HG02623 (cell line): ENCODE results near the gene NPBWR2.
A peak's percentile ranks its signal among the peaks of the same experiment; 100 is the strongest.

Experiments used
- ATAC-seq: cut with Tn5 transposase; IDR thresholded peaks from one replicate; pipeline ENCODE4 v1.9.1; 2021; ENCODE audit warnings: moderate library complexity; ENCODE audit not compliant: unreplicated experiment

NPBWR2 gene

DNA sequence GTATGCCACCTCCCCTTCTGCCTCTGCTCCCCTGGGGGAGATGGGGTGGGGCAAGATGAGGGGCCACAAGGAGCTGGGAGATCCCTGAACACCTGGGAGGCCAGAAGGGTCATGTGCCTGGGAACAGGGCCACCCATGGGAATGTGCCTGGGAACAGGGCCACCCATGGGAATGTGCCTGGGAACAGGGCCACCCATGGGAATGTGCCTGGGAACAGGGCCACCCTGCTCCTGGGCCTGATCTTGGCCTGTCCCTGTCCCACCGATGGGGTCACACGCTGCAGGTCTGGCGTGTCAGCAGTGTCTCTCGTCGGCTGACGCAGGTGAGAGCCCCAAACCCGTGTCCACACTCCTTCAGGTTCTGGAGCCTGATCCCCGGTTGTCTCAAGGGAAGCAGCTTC is 32.4 kb downstream of the NPBWR2 start:
- no peak for ATAC-seq

DNA sequence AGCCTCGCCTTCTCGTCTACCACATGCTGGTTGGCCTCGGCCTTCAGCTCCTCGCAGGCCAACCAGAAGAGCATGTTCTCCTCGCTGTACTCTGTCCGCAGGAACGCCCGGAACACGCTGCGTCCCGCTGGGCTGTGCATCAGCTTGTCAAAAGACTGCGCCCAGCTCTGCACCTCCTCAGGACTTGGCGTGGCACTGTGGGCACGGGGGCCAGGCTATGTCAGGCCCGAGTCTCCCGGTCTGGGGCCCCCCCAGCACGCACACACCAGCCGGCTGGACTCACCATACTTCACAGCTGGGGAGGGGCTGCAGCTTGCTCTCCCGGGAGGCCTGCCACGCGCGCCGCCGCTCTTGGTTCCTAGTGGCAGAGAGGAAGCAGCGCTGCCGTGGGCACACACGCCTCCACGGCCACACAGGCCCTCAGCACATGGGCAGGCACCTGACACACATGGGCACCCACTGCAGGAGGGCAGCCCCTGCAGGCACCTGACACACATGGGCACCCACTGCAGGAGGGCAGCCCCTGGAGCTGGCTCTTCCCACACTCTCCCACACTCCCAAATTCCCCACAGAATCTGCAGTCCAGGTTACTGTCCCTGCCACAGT is 33.1 kb downstream of the NPBWR2 start:
- ATAC-seq: no peak

DNA sequence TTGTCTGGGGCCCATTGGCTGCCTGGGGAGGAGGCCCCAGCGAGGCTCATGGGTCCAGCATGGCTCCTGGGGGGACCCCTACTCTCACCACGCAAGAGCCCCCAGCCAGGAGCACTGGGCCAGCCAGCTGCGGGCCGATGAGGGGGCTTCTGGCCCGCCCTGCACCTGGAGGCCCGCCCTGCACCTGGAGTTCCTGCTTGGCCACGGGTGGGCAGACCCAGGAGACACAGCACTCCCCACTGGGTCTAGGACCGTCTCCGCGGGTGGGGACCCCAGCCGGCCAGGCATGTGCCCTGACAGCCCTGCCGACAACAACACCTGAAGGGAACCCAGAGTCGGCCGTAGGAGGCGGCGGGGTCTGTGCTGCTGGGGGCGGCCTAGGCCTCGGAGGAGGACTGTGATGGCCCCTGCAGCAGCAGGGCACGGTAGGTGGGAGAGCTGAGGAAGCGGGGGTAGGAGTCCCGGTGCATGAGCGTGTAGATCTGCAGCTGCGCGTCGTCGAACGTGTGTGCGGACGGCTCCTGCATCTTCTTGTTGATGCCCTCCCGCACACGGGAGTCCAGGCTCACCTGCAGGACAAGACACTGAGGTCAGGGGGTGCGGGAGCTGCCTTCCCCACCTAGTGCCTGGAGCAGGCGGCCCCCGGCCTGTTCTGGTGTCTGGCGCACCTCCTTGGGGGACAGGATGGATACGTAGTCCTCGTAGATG is 33.7 kb downstream of the NPBWR2 start:
- ATAC-seq: no peak

DNA sequence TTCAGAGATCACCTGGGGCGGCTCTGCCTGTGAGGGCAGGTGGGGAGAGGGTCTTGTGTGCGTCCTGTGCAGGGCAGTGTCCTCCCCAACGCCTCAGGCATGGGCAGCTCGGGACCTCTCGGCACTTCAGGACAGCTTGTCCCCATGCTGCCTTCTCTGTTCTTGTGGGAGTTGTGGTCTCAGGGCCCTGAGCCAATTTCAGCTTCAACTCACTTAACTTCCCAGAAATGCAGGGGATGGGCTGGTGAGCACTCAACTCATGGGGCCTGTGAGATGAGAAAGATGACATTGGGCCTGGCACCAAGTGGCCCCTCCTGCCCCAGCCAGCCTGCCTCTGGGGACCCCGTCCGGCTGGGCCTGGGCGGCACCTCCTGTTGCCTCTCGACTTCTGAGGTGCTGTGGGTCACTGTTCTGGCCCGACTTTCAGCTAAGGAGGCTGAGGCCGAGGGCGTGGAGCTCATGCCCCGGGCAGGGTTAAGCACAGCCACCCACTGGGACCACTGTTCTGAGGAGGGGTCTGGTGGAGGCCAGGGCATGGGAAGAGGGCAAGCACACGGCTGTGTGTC is 34.8 kb downstream of the NPBWR2 start:
- ATAC-seq: no peak

DNA sequence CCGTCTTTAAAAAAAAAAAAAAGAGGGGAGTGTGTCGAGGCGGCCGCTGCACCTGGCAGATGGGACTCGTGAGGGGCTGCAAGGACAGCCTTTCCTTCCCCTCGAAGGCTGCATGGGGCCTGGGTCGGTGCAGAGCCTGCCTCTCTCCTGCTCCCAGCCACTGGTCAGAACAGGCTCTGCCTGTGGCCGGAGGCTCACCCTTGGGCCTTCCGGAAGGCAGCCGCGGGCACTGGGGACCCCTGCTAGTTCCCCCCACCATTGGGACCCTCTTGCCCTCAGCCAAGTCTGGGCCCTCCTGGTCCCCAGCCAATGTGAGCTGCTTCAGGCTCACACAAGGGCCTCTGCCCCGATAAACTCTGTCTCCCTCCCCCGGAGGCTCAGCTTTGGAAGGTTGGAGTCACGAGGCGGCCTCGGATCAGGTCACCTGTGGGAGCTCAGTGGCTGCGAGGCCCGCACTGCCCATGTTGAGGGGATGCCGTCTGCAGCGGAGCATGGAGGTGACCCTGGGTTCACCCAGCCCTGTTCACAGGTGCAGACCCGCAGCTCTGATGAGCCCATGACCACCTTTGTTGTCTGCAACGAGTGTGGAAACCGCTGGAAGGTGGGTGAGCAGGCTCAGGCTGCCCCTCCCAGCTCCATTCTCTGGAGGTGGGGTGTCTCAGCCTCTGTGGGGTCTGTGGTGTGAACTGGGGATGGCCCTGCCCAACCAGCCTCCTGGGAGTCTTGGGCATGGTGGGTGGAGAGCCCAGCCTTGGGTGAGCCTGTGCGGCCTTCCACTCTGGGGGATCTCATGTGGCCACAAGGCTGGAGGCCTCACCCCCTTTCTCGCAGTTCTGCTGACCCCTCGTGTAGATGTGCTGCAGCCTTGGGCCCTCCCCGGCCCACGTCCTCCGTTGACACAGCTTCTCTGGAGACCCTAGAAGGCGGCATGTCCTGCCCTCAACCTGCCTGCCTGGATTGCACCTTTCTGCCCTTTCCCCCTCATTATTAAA is 35.7 kb downstream of the NPBWR2 start:
- ATAC-seq: no peak

DNA sequence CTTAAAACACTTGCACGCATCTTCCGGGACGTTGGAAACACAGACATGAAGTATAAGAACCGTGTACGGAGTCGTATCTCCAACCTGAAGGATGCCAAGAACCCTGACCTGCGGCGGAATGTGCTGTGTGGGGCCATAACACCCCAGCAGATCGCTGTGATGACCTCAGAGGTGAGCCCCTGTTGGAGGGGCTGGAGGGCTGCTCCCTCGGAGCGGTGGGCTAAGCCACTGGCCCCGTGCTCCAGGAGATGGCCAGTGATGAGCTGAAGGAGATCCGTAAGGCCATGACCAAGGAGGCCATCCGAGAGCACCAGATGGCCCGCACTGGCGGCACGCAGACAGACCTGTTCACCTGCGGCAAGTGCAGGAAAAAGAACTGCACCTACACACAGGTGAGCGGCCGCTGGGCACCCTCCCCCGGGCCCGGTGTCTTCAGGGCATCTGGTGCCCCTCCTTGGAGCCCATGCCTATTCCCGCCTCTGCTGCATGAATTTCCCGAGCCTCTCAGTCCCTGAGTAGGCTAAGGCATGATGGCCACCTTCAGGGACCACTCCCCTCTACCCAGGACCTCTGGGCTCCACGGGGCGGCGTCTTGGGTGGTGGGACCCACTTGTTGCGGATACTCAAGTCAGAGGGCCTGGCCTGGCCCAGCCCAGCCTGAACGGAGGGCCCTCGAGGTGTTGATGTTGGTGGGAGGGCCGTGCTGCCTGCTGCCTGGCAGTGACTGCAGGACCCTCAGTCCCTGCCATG is 36.9 kb downstream of the NPBWR2 start:
- no peak for ATAC-seq

DNA sequence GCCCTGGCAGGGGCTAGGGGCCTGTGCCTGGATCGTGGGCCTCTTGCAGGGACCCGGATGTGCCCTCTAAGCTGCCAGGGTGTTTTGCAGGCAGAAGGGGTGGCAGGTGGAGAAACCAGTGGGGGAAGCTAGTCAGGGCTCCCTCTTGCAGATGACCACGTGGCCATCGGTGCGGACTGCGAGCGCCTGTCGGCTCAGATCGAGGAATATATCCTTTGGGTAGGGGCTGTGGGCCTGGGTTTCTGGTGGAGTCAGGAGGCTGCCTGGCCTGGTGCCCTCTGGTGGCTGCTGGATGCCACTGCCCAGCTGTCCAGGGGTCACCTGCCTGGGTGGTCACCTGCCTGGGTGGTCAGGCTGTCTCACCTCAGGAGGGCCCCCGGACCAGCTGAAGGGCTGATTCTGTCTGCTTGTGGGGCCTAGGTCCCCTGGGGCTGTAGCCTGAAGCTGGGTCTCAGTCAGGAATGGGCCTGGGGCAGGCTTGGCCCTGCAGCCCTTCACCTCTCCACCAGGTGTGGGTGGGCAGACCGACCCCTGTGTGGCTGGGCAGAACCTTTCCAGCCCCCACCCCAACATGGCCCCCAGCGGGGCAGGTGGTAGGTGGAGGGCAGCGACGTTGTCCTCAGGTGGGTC is 37.6 kb downstream of the NPBWR2 start:
- ATAC-seq: no peak

DNA sequence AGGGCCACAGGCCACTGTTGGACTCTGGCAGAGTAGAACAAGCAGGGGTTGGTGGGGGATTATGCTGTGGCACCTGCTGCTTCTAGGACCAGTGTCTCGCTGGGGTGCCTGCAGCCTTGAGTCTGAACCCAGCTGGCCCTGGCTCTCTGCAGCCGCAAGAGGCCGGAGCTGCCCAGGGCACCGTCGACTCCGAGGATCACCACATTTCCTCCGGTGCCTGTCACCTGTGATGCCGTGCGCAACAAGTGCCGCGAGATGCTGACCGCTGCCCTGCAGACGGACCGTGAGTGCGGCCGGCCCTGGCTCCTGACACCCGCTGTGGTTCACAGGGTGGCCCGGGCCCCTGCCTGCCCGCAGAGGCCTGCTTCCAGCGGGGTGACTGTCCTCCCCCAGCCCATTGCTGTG is 38.2 kb downstream of the NPBWR2 start:
- ATAC-seq: no peak

DNA sequence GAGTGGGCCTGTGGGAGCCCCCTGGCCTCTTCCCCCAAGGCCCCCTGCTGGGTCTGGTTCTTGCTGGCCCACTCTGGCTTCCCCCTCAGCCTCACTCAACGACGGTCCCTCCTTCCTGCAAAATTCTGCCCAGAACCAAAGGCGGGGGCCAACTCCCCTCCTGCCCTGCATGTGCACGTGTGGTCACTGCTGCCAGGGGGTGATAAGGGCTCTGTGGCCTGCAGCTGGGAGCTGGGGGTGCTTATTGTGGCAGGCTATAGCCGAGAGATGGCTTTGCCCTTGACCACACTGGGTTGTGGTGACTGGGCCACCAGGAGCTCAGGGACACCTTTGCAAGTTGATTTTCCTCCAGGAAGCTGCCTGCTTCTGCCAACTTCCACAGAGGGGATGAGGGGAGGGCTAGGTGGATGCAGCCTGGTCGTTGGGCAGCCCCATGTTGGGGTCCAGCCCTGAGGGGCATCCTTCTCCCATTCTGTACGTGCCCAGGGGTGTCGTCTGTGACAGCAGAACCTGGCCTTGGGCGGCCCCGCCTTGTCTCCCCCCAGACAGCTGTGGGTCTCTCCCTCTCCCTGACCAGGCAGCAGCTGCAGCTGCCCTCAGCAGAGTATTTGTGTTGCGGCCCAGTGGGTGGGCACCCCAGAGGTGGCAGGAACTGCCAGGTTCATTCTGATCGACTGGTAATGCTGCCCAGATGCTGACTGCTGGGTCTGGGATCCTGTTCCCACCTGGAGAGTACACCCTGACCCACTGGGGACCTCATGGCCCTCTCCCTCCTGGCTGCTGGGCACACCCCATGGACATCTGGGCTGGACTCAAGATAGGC is 38.8 kb downstream of the NPBWR2 start:
- ATAC-seq: no peak

DNA sequence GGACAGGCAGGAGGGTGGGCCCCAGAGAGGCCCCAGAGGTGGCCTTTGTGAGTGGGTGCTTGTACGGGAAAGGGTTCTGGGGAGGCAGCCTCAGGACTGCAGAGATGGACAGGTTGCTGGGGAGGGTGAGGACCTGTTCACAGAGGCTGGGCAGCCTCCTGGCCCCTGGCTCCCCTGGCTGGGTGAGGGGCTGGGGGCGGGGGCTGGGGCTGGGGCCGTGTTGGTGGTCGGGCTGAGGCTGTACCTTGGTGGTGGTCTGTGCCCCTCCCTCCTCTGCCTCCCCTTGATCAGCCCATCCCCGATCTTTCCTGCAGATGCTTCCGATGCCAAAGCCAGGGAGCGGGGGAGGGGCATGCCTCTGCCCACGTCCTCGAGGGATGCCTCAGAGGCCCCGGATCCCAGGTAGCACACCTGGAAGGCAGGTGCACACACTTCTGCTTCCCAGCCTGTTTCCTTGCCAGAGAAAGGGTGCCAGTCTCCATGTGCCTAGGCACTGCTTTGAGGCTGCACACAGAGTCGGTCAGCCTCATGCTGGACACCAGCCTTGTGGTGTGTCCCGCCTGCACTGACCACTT is 39.5 kb downstream of the NPBWR2 start:
- ATAC-seq: no peak

DNA sequence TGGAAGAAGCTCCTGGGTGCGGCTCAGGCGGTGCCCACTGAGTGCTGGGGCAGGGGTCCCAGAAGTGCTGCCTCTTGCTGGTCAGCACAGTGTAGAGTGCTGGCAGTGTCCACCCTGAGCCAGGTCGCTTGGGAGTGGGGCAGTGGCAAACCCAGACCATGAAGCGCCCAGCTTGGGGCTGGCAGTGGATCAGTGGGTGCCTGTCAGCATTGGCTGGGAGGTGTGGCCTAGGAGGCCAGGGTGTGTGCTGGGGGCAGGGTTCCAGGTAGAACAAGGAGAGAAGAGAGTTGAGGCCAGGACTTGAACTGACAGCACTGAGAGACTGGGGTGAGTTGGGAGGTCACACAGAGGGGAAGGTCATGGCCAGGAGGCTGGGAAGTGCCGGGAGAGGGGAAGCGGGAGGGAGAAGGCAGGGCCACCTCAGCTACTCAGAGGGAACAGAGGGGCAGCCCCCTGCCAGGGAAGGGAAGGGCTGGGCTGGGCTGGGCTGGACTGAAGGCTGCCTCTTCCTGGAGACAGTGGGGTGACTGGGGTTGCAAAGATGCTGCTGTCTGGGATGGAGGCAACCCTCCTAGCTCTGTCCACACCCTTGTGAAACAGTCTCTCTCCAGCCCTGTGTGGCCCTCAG is 40.2 kb downstream of the NPBWR2 start:
- ATAC-seq: no peak

DNA sequence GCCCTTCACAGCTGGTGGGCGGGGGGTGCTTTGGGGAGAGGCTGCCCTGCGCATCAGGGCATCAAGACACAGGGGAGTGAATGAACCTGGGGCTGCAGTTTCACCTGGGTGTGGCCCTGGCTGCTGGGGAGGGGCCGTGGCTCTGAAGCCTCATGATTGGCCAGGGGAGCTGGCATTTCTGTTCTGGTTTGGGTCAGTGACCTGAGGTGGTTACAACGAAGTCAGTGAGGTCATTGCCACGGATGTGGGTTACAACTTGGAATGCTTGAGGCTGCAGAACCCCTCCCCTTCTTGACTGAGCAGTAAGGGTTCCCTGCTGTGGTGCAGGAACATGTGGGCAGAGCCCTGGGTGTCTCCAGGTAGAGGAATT is 41.4 kb downstream of the NPBWR2 start:
- ATAC-seq: no peak

DNA sequence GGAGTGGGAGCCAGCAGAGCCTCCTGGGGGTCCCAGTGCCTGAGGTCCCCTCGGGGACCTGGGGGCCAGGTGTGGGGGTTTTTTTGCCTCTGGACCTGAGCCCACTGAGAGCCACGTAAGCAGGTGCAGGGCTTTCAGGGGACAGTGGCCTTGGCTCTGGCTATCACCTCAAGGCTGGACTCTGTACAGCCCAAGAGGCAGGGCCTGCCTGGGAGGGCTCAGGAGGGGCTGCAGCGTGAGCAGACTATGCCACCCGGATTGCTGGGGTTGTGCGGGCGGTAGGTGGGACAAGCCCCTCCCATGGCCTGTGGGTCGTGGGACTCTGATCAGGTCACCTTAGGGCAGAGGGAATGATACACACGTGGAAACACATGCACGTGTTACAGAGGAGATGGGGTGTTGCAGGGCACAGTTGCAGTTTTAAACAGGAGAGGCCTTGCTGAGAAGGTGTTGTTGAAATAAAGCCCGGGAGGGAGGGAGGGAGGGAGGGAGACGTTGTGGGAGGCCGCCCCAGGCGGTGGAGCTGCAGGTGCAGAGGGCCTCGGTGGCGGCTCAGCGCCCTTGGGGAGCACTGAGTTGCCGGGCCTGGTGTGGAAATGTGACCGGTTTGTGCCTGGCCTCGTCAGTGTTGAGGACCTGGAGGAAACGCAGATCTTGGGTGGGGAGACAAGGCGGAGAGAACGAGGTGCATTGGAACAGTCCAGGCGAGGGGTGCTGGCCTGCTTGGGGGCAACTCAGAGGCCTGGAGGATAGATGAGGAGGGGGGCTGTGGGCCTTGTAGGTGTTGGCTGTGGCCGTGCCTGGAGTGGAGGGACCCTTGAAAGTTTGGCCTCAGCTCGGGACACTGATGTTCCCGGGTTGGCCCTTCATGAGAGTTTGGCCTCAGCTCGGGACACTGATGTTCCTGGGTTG is 42.0 kb downstream of the NPBWR2 start:
- ATAC-seq: no peak

DNA sequence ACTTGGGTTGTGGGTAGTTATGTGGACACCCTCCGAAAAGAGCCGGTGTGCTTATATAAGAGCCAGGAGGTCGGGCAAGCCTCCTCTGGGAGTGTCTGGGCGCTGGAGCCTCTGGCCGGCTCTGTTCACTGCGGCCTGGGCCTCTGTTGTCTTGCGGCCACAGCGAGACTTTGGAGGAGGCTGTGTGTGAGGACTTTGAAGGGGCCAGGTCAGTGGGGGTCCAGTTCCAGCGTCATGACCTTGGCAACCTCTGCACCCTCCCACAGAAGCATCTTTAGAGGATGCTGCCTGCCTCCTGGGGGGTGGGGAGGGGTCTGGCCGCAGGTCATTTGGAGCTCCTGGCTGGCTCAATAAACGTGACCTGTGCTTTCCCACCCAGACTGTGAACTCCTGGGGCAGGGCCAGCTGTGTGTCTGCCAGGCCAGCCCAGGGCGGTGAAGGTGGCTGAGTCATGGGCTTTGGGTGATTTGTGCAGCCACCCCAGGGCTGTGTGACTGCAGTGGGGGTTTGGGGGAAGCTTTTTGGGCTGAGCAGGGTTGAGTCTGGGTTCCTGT is 43.1 kb downstream of the NPBWR2 start:
- no peak for ATAC-seq

DNA sequence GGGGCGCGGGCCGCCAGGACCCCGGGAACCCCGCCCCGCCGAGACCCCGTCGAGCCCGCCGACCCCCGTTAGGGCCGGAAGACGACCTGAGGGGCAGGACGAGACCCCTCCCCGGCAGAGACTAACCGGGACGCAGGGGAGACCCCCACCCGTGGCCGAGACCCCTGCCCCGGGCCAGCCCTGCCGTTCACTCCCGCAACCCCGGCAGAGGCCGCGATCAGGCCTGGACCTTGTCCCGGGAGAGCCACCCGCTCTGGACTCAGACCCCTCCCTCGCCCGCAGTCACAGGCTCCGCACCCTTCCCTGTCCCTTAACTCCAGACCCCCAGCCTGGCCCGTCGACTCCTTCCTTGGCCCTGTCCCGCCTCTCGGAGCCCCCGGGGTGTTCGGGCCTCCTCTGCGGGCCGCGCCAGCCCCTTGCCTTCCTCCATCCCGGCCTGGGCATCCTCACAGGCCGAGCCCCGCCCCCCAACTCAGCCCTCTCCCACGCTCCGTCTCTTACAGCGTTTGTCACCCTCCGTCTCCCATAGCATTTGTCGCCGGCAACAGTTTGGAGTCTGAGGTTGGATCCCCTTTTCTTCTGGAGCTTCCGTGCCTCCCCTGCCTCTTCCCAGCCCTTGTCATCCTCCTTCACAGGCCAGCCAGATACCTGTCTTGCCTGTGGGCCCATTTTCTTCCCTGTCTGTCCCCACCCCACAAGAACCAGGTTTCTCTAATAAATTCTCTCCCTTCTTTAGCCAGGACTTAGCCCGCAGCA is 43.8 kb downstream of the NPBWR2 start:
- no peak for ATAC-seq

DNA sequence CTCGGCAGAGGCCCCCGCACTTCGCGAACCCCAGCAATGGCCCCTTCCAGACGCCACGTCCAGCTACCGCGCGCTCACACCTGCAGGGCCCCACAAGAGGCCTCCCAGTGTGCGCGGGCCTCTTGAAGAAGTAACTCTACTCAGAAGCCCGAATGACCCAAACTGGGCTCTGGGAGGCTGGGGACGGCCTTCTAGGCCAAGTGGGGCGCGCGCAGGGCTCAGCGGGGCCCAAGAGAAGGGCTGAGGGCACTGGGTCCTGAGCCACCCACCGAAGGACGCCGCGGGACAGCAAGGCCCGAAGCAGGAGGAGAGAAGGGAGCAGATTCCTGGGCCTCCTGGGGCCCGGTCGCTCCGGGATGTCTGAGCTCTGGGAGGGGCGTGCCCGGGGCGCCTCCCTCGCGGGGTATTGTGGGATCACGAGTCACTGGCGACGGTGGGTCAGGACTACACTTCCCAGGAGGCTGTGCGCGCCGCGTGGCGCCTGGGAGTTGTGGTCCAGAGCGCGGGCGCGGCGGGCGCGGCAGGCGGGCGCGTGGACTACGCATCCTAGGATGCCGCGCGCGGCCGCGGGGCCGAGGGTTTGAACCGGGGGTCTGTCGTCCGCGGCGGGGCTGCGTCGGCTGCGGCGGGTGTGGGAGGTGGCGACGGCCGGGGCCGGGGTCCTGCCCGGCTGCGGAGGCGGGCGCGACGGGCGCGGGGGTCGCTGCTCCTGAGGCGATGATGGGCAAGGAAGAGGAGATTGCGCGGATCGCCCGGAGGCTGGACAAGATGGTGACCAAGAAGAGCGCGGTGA is 44.6 kb downstream of the NPBWR2 start, which contains the start of gene TCEA2:
TCEA2 (plus strand) TSS at position 603 of the 793 bp plus-strand sequence; CDS start at position 718, 115 bp downstream.
- ATAC-seq: peak; percentile 79
